H9 (cell line): Measurements from ENCODE around the gene CFAP61. TPM values are rescaled to one million over a fixed set of nuclear protein-coding genes. Genes with fewer than 3 reads are reported as not detected.

Experiments used
- DNase-seq: peaks from one replicate; pipeline ENCODE4 v3.0.0-alpha.2; 2017
- H2AFZ ChIP-seq: one replicate; pipeline ENCODE4 v1.6.1; 2013; ENCODE audit warnings: mild to moderate bottlenecking, low read length, control low read depth, moderate library complexity
- H2AK5ac ChIP-seq: 2 replicates; pipeline ENCODE4 v1.6.1; 2013; ENCODE audit warnings: low read length, control low read depth, mixed read lengths; ENCODE audit not compliant: insufficient read length
- H2BK120ac ChIP-seq: one replicate; pipeline ENCODE4 v1.6.1; 2013; ENCODE audit warnings: low read depth, mild to moderate bottlenecking, low read length, control low read depth, inconsistent platforms; ENCODE audit not compliant: poor library complexity, severe bottlenecking
- H2BK12ac ChIP-seq: 2 replicates; pipeline ENCODE4 v1.6.1; 2013; ENCODE audit warnings: low read length, control low read depth, mixed read lengths, low read depth; ENCODE audit not compliant: insufficient read length
- H2BK15ac ChIP-seq: 2 replicates; pipeline ENCODE4 v1.6.1; 2013; ENCODE audit warnings: low read depth, low read length, control low read depth
- H2BK20ac ChIP-seq: one replicate; pipeline ENCODE4 v1.6.1; 2013; ENCODE audit warnings: low read depth, mild to moderate bottlenecking, low read length, control low read depth, inconsistent platforms; ENCODE audit not compliant: poor library complexity, severe bottlenecking
- H2BK5ac ChIP-seq: 2 replicates; pipeline ENCODE4 v1.6.1; 2013; ENCODE audit warnings: low read length, control low read depth, mixed read lengths; ENCODE audit not compliant: insufficient read length
- H3K14ac ChIP-seq: 2 replicates; pipeline ENCODE4 v1.6.1; 2013; ENCODE audit warnings: low read length, control low read depth; ENCODE audit not compliant: insufficient read depth
- H3K18ac ChIP-seq: 2 replicates; pipeline ENCODE4 v1.6.1; 2013; ENCODE audit warnings: low read depth, mild to moderate bottlenecking, mixed read lengths, low read length, control low read depth; ENCODE audit not compliant: insufficient read length
- H3K23ac ChIP-seq: 2 replicates; pipeline ENCODE4 v1.6.1; 2013; ENCODE audit warnings: low read length, control low read depth, mixed read lengths, low read depth; ENCODE audit not compliant: insufficient read length
- H3K23me2 ChIP-seq: 2 replicates; pipeline ENCODE4 v1.6.1; 2013; ENCODE audit warnings: low read depth, mild to moderate bottlenecking, mixed read lengths, low read length, control low read depth; ENCODE audit not compliant: insufficient read length, poor library complexity, severe bottlenecking
- H3K27ac ChIP-seq: 2 replicates; pipeline ENCODE4 v1.5.1; 2013; ENCODE audit warnings: low read length, control low read depth, mixed read lengths, low read depth; ENCODE audit not compliant: insufficient read length
- H3K27me3 ChIP-seq: 2 replicates; pipeline ENCODE4 v1.6.1; 2013; ENCODE audit warnings: low read length, control low read depth, inconsistent platforms; ENCODE audit not compliant: insufficient read depth
- H3K4ac ChIP-seq: 2 replicates; pipeline ENCODE4 v1.6.1; 2013; ENCODE audit warnings: low read depth, mild to moderate bottlenecking, control low read depth, inconsistent platforms, low read length, moderate library complexity
- H3K4me1 ChIP-seq: 2 replicates; pipeline ENCODE4 v1.6.1; 2013; ENCODE audit warnings: low read length, control low read depth, inconsistent platforms; ENCODE audit not compliant: insufficient read depth
- H3K4me2 ChIP-seq: 2 replicates; pipeline ENCODE4 v1.6.1; 2013; ENCODE audit warnings: low read length, control low read depth, mixed read lengths; ENCODE audit not compliant: insufficient read length, insufficient read depth
- H3K56ac ChIP-seq: 2 replicates; pipeline ENCODE4 v1.6.1; 2013; ENCODE audit warnings: low read depth, mild to moderate bottlenecking, mixed read lengths, low read length, control low read depth; ENCODE audit not compliant: insufficient read length
- H3K79me1 ChIP-seq: 2 replicates; pipeline ENCODE4 v1.6.1; 2013; ENCODE audit warnings: low read depth, mild to moderate bottlenecking, moderate library complexity, low read length, control low read depth, inconsistent platforms; ENCODE audit not compliant: insufficient read depth, poor library complexity, severe bottlenecking
- H3K79me2 ChIP-seq: 2 replicates; pipeline ENCODE4 v1.6.1; 2013; ENCODE audit warnings: low read length, control low read depth, inconsistent platforms; ENCODE audit not compliant: insufficient read depth
- H3K9ac ChIP-seq: 2 replicates; pipeline ENCODE4 v1.6.1; 2013; ENCODE audit warnings: low read length, control low read depth, mixed read lengths; ENCODE audit not compliant: insufficient read length; ENCODE audit errors: extremely low read depth
- H3K9me3 ChIP-seq: one replicate; pipeline ENCODE4 v1.6.1; 2013; ENCODE audit warnings: low read depth, low read length, inconsistent platforms; ENCODE audit not compliant: control insufficient read depth
- H3T11ph ChIP-seq: one replicate; pipeline ENCODE4 v1.6.1; 2013; ENCODE audit warnings: mild to moderate bottlenecking, low read length, control low read depth, inconsistent platforms
- H4K20me1 ChIP-seq: one replicate; pipeline ENCODE4 v1.6.1; 2013; ENCODE audit not compliant: control insufficient read depth, insufficient read length, insufficient read depth
- H4K5ac ChIP-seq: 2 replicates; pipeline ENCODE4 v1.6.1; 2013; ENCODE audit warnings: low read depth, mild to moderate bottlenecking, mixed read lengths, low read length, control low read depth; ENCODE audit not compliant: insufficient read length
- H4K8ac ChIP-seq: replicated peaks from 2 replicates; pipeline ENCODE4 v1.6.1; 2013; ENCODE audit warnings: low read length, control low read depth, mixed read lengths, low read depth; ENCODE audit not compliant: insufficient read length
- H4K91ac ChIP-seq: 2 replicates; pipeline ENCODE4 v1.6.1; 2013; ENCODE audit warnings: low read depth, mild to moderate bottlenecking, moderate library complexity, mixed read lengths, low read length, control low read depth; ENCODE audit not compliant: insufficient read length
- H3K27ac Mint-ChIP-seq, 3 experiments: 2 replicates in 2 of 3; 3 replicates in 1 of 3; pipeline ENCODE4 v1.8.0; 2020 to 2021; ENCODE audit warnings: mixed read lengths in 3 of 3, mild to moderate bottlenecking in 1 of 3, moderate library complexity in 1 of 3
- H3K27me3 Mint-ChIP-seq: 2 replicates; pipeline ENCODE4 v1.8.0; 2021; ENCODE audit warnings: low read depth, mild to moderate bottlenecking, moderate library complexity, mixed read lengths
- H3K36me3 Mint-ChIP-seq, 3 experiments: 2 replicates in 2 of 3; 3 replicates in 1 of 3; pipeline ENCODE4 v1.8.0; 2020 to 2021; ENCODE audit warnings: low read depth in 3 of 3, mixed read lengths in 3 of 3; ENCODE audit not compliant: insufficient read depth in 1 of 3
- H3K4me1 Mint-ChIP-seq, 2 experiments: 2 replicates each; pipeline ENCODE4 v1.8.0; 2020; ENCODE audit warnings: mixed read lengths in 2 of 2
- H3K4me3 Mint-ChIP-seq, 2 experiments: 2 replicates in 1 of 2; 3 replicates in 1 of 2; pipeline ENCODE4 v1.8.0; 2020 to 2021; ENCODE audit warnings: mild to moderate bottlenecking in 2 of 2, mixed read lengths in 2 of 2, moderate library complexity in 1 of 2
- H3K9me3 Mint-ChIP-seq, 2 experiments: 2 replicates in 1 of 2; 3 replicates in 1 of 2; pipeline ENCODE4 v1.8.0; 2020; ENCODE audit warnings: mild to moderate bottlenecking in 2 of 2, mixed read lengths in 2 of 2, moderate library complexity in 1 of 2
- WGBS: extraction: QIAGEN DNeasy Blood & Tissue Kit; methylation state at CpG from one replicate; pipeline ENCODE4 v1.1.7; 2013; ENCODE audit warnings: missing lambda C conversion rate, low lambda C conversion rate, mixed read lengths; ENCODE audit not compliant: insufficient read length; ENCODE audit errors: extremely low coverage; 5-methylcytosine and 5-hydroxymethylcytosine counted together
- total RNA-seq: library from RNA; stranded (reverse); gene quantifications from 2 replicates; pipeline ENCODE4 v1.2.1, GENCODE V29; 2021
- TF ChIP-seq, protein P1 (sequence below): fragments of 200-600 bp; sonication (generic); conservative IDR thresholded peaks from 3 replicates; pipeline ENCODE4 v1.8.0; 2021; ENCODE audit warnings: antibody characterized with exemption, mild to moderate bottlenecking

Gene CFAP61
- total RNA-seq, 1 experiment from 2014 or later = 0.44 TPM

DNA sequence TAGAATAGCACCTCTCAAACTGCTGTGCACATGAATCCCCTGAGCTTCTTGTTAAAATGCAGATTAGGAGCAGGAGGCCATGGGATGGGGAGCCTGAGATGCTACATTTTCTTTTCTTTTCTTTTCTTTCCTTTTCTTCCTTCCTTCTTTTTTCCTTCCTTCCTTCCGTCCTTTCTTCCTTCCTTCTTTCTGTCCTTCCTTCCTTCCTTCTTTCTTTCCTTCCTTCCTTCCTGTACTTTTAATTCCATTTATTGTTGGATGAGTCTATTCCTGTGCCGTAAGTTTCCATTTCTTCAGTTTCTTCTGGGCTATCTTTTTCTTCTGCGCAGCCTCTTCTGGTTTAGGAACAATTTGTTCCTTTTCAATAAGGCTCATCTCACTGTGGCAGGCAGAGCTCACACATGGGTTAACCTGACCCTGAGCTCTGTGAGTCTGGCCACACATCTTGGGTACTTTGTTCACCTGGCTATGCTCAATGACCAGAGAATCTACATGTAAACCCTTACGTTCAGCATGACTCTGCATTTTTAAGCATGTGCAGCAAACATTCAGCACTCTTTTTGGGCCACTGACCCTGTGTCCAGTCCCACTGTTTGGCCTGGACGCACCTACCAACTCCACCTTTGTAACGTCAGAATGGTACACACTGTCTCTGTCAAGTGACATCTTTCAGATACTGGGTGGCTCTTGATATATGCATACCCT is 200.9 kb downstream of the CFAP61 start:
- no peak overlapping the region for H3K14ac ChIP-seq
- H2BK20ac ChIP-seq = no peak overlapping the region
- no peak overlapping the region for H3K56ac ChIP-seq
- H2AK5ac ChIP-seq = no peak overlapping the region
- no peak overlapping the region for H2BK120ac ChIP-seq
- DNase-seq = no peak
- no peak overlapping the region for H2BK15ac ChIP-seq
- H3K9ac ChIP-seq = no peak overlapping the region
- H3K27me3 Mint-ChIP-seq = no peaks in the 10 kb centered on the region; the same call in none of the 2 replicates
- no peak overlapping the region for H4K91ac ChIP-seq
- H3K27ac ChIP-seq = no peak overlapping the region
- H4K20me1 ChIP-seq = no peaks in the 10 kb centered on the region
- WGBS = no CpG with 5 or more reads among the region's 6 CpGs
- H3K4ac ChIP-seq = no peak overlapping the region
- H3K4me1 ChIP-seq = no peaks in the 10 kb centered on the region
- no peak overlapping the region for H2BK12ac ChIP-seq
- TF ChIP-seq, protein P1, sequence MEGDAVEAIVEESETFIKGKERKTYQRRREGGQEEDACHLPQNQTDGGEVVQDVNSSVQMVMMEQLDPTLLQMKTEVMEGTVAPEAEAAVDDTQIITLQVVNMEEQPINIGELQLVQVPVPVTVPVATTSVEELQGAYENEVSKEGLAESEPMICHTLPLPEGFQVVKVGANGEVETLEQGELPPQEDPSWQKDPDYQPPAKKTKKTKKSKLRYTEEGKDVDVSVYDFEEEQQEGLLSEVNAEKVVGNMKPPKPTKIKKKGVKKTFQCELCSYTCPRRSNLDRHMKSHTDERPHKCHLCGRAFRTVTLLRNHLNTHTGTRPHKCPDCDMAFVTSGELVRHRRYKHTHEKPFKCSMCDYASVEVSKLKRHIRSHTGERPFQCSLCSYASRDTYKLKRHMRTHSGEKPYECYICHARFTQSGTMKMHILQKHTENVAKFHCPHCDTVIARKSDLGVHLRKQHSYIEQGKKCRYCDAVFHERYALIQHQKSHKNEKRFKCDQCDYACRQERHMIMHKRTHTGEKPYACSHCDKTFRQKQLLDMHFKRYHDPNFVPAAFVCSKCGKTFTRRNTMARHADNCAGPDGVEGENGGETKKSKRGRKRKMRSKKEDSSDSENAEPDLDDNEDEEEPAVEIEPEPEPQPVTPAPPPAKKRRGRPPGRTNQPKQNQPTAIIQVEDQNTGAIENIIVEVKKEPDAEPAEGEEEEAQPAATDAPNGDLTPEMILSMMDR = no peak
- H3K4me2 ChIP-seq = no peak overlapping the region
- H4K5ac ChIP-seq = no peak overlapping the region
- no peaks in the 10 kb centered on the region for H3K23me2 ChIP-seq
- H4K8ac ChIP-seq = no peak overlapping the region
- H3K23ac ChIP-seq = no peak overlapping the region
- no peak overlapping the region for H3K4me3 Mint-ChIP-seq
- no peaks in the 10 kb centered on the region for H3K9me3 ChIP-seq
- no peaks in the 10 kb centered on the region for H3K79me1 ChIP-seq
- no peak overlapping the region for H3K27ac Mint-ChIP-seq
- peaks cover 4 to 11% of the 10 kb centered on the region in 2 experiments for H3K4me1 Mint-ChIP-seq
- no peak overlapping the region for H3T11ph ChIP-seq
- H3K27me3 ChIP-seq = no peaks in the 10 kb centered on the region
- H2BK5ac ChIP-seq = no peak overlapping the region
- H3K36me3 Mint-ChIP-seq = no peaks in the 10 kb centered on the region
- no peak overlapping the region for H3K18ac ChIP-seq
- no peaks in the 10 kb centered on the region for H3K79me2 ChIP-seq
- H2AFZ ChIP-seq = no peak overlapping the region
- H3K9me3 Mint-ChIP-seq = no peaks in the 10 kb centered on the region
